ENCODE data around the gene GTPBP4.

GRCh38 chr10:1044964-1045363, 56.7 kb downstream of the GTPBP4 start:
- no peak for TF ChIP-seq CTCF (IDR thresholded peaks at IDR 0.05)
- no peak for TF ChIP-seq POLR2A (IDR thresholded peaks at IDR 0.05)

Data from right lobe of liver (tissue), 4 donors.